Measurements from ENCODE around the gene DPAGT1. TPM values are rescaled to one million over a fixed set of nuclear protein-coding genes. Genes with fewer than 3 reads are reported as not detected.
A peak's percentile ranks its signal among the peaks of the same experiment; 100 is the strongest.

The DPAGT1 gene
- total RNA-seq, 1 donor from 2014 or later = 12.1 TPM

GRCh38 chr11:119056421-119056999, 45.1 kb downstream of the DPAGT1 start:
- DNase-seq (ENCODE audit: low read depth) = peak; percentile 47
- no peaks in the 10 kb centered on the region for H3K27me3 ChIP-seq (ENCODE audit: control insufficient read depth, insufficient read depth, low read length)
- H3K4me3 ChIP-seq (ENCODE audit: low read depth, low read length) = peak overlapping the region; percentile 87
- no peak for FAIRE-seq
- no peak for TF ChIP-seq CTCF (IDR thresholded peaks at IDR 0.05; ENCODE audit: insufficient read depth, low read length, severe bottlenecking)
- peaks cover 36% of the 10 kb centered on the region for H3K36me3 ChIP-seq (ENCODE audit: control insufficient read depth, insufficient read depth, low read length)

GRCh38 chr11:119055901-119056300, 45.8 kb downstream of the DPAGT1 start:
- DNase-seq (ENCODE audit: low read depth) (peak; percentile 36), FAIRE-seq (no peak)
- TF ChIP-seq CTCF (IDR thresholded peaks at IDR 0.05; ENCODE audit: insufficient read depth, low read length, severe bottlenecking) = no peak
- H3K27me3 ChIP-seq (ENCODE audit: control insufficient read depth, insufficient read depth, low read length) = no peaks in the 10 kb centered on the region
- H3K4me3 ChIP-seq (ENCODE audit: low read depth, low read length) = peak overlapping the region; percentile 87
- H3K36me3 ChIP-seq (ENCODE audit: control insufficient read depth, insufficient read depth, low read length) = peaks cover 39% of the 10 kb centered on the region

GRCh38 chr11:119054418-119054817, 47.2 kb downstream of the DPAGT1 start:
- no peak for TF ChIP-seq CTCF (IDR thresholded peaks at IDR 0.05; ENCODE audit: insufficient read depth, low read length, severe bottlenecking)
- no peaks in the 10 kb centered on the region for H3K27me3 ChIP-seq (ENCODE audit: control insufficient read depth, insufficient read depth, low read length)
- H3K4me3 ChIP-seq (ENCODE audit: low read depth, low read length) = no peak overlapping the region
- no peak for DNase-seq (ENCODE audit: low read depth)
- no peak for FAIRE-seq
- peaks cover 46% of the 10 kb centered on the region for H3K36me3 ChIP-seq (ENCODE audit: control insufficient read depth, insufficient read depth, low read length)

GRCh38 chr11:119052163-119052814, 49.4 kb downstream of the DPAGT1 start:
- no peak for FAIRE-seq

GRCh38 chr11:119051440-119052162, 50.1 kb downstream of the DPAGT1 start:
- Histone ChIP-seq H3K4me3 (ENCODE audit: low read depth, low read length) (no peak overlapping the region), H3K27me3 (ENCODE audit: control insufficient read depth, insufficient read depth, low read length) (no peaks in the 10 kb centered on the region), H3K36me3 (ENCODE audit: control insufficient read depth, insufficient read depth, low read length) (peaks cover 66% of the 10 kb centered on the region)
- DNase-seq (ENCODE audit: low read depth) (no peak), FAIRE-seq (no peak)
- TF ChIP-seq CTCF (IDR thresholded peaks at IDR 0.05; ENCODE audit: insufficient read depth, low read length, severe bottlenecking) = no peak

More at GRCh38 chr11:119052163-119052814, 49.4 kb downstream of the DPAGT1 start:
- peaks cover 62% of the 10 kb centered on the region for H3K36me3 ChIP-seq (ENCODE audit: control insufficient read depth, insufficient read depth, low read length)
- H3K4me3 ChIP-seq (ENCODE audit: low read depth, low read length) = no peak overlapping the region
- no peak for TF ChIP-seq CTCF (IDR thresholded peaks at IDR 0.05; ENCODE audit: insufficient read depth, low read length, severe bottlenecking)
- DNase-seq (ENCODE audit: low read depth) = peak; percentile 30
- no peaks in the 10 kb centered on the region for H3K27me3 ChIP-seq (ENCODE audit: control insufficient read depth, insufficient read depth, low read length)
